Measurements from ENCODE around the gene CDRT15.

The CDRT15 gene

GRCh38 chr17:14228903-14229302 lies 7.8 kb downstream of the CDRT15 start:
- H4K20me1 ChIP-seq (ENCODE audit: insufficient read depth, low read length) = no peaks in the 10 kb centered on the region
- TF ChIP-seq EZH2 (IDR thresholded peaks at IDR 0.05; ENCODE audit: borderline replicate concordance, low read depth, low read length, severe bottlenecking) = no peak
- no peak for TF ChIP-seq CTCF (IDR thresholded peaks at IDR 0.05; ENCODE audit: borderline replicate concordance, extremely low read depth, low read length, poor library complexity, severe bottlenecking)
- no peak overlapping the region for H2AFZ ChIP-seq (ENCODE audit: low read depth, low read length)
- no peaks in the 10 kb centered on the region for H3K36me3 ChIP-seq (ENCODE audit: insufficient read depth, low read length)
- H3K27ac ChIP-seq (ENCODE audit: low read length) = no peak overlapping the region
- H3K79me2 ChIP-seq (ENCODE audit: insufficient read depth, low read length) = no peaks in the 10 kb centered on the region
- H3K9ac ChIP-seq (ENCODE audit: low read depth, low read length) = no peak overlapping the region
- H3K27me3 ChIP-seq (ENCODE audit: insufficient read depth, low read length, poor library complexity) = no peaks in the 10 kb centered on the region
- DNase-seq = no peak
- H3K4me3 ChIP-seq (ENCODE audit: low read depth in 1 of 2, low read length in 2 of 2) = no peak overlapping the region
- no peak for ATAC-seq (ENCODE audit: insufficient read depth, low read depth)
- no peak overlapping the region for H3K4me2 ChIP-seq (ENCODE audit: insufficient read depth, low read length)
- H3K9me3 ChIP-seq (ENCODE audit: insufficient read depth, low read length, severe bottlenecking) = no peaks in the 10 kb centered on the region
- no peaks in the 10 kb centered on the region for H3K4me1 ChIP-seq (ENCODE audit: insufficient read depth, low read length)

- no peak for ATAC-seq (ENCODE audit: insufficient read depth, low read depth)
- no peak overlapping the region for H3K27ac ChIP-seq (ENCODE audit: low read length)
- no peaks in the 10 kb centered on the region for H4K20me1 ChIP-seq (ENCODE audit: insufficient read depth, low read length)
- no peak overlapping the region for H3K4me2 ChIP-seq (ENCODE audit: insufficient read depth, low read length)
- no peaks in the 10 kb centered on the region for H3K79me2 ChIP-seq (ENCODE audit: insufficient read depth, low read length)
- no peak overlapping the region for H3K4me3 ChIP-seq (ENCODE audit: low read depth in 1 of 2, low read length in 2 of 2)
- H3K36me3 ChIP-seq (ENCODE audit: insufficient read depth, low read length) = no peaks in the 10 kb centered on the region
- H3K9ac ChIP-seq (ENCODE audit: low read depth, low read length) = no peak overlapping the region
- DNase-seq = no peak
- H2AFZ ChIP-seq (ENCODE audit: low read depth, low read length) = no peak overlapping the region
- no peaks in the 10 kb centered on the region for H3K27me3 ChIP-seq (ENCODE audit: insufficient read depth, low read length, poor library complexity)
- no peak for TF ChIP-seq CTCF (IDR thresholded peaks at IDR 0.05; ENCODE audit: borderline replicate concordance, extremely low read depth, low read length, poor library complexity, severe bottlenecking)
- H3K9me3 ChIP-seq (ENCODE audit: insufficient read depth, low read length, severe bottlenecking) = no peaks in the 10 kb centered on the region
- no peaks in the 10 kb centered on the region for H3K4me1 ChIP-seq (ENCODE audit: insufficient read depth, low read length)
Observed at GRCh38 chr17:14227052-14227451, 9.6 kb downstream of the CDRT15 start.

GRCh38 chr17:14225254-14225980 lies 11.2 kb downstream of the CDRT15 start:
- Histone ChIP-seq H3K4me1 (ENCODE audit: insufficient read depth, low read length) (no peaks in the 10 kb centered on the region), H3K4me3 (ENCODE audit: low read depth in 1 of 2, low read length in 2 of 2) (no peak overlapping the region), H3K36me3 (ENCODE audit: insufficient read depth, low read length) (no peaks in the 10 kb centered on the region), H3K9ac (ENCODE audit: low read depth, low read length) (no peak overlapping the region), H3K4me2 (ENCODE audit: insufficient read depth, low read length) (no peak overlapping the region), H2AFZ (ENCODE audit: low read depth, low read length) (no peak overlapping the region), H3K9me3 (ENCODE audit: insufficient read depth, low read length, severe bottlenecking) (no peaks in the 10 kb centered on the region), H3K27ac (ENCODE audit: low read length) (no peak overlapping the region), H3K27me3 (ENCODE audit: insufficient read depth, low read length, poor library complexity) (no peaks in the 10 kb centered on the region), H3K79me2 (ENCODE audit: insufficient read depth, low read length) (no peaks in the 10 kb centered on the region), H4K20me1 (ENCODE audit: insufficient read depth, low read length) (no peaks in the 10 kb centered on the region)
- no peak for ATAC-seq (ENCODE audit: insufficient read depth, low read depth)
- TF ChIP-seq EZH2 (IDR thresholded peaks at IDR 0.05; ENCODE audit: borderline replicate concordance, low read depth, low read length, severe bottlenecking) (no peak), CTCF (IDR thresholded peaks at IDR 0.05; ENCODE audit: borderline replicate concordance, extremely low read depth, low read length, poor library complexity, severe bottlenecking) (no peak)
- no peak for DNase-seq

Data from DND-41 (cell line).